IMR-90 (cell line): ENCODE data around the gene HTATSF1. TPM values are rescaled to one million over a fixed set of nuclear protein-coding genes. Genes with fewer than 3 reads are reported as not detected.
A peak's percentile ranks its signal among the peaks of the same experiment; 100 is the strongest.

ENCODE experiments used
- ATAC-seq: fragments of 200-7000 bp; cut with Tn5 transposase; 2 replicates; pipeline ENCODE4 v1.9.1; 2020; ENCODE audit warnings: low read depth, mild to moderate bottlenecking, moderate library complexity
- BruUV-seq: library from RNA; stranded (reverse); fragments of 400-500 nt; replicated peaks from 2 replicates; lab custom pipeline; 2021; lab: Mats Ljungman, UMichigan
- CTCF ChIA-PET: fragments of 300-600 bp; formaldehyde crosslinking; extraction: SDS; loops from one replicate; lab custom pipeline; 2021; ENCODE audit warnings: antibody characterized with exemption; lab: Yijun Ruan, JAX
- POLR2A ChIA-PET: fragments of 300-600 bp; sonication (Branson Sonifier 250); formaldehyde crosslinking; loops from one replicate; lab custom pipeline; 2022; ENCODE audit warnings: antibody characterized with exemption; ENCODE audit not compliant: unreplicated experiment; lab: Charles Lee
- DNase-seq: peaks from one replicate; pipeline ENCODE4 v3.0.0; 2013
- H2AFZ ChIP-seq: replicated peaks from 2 replicates; pipeline ENCODE3; 2013; ENCODE audit warnings: low read length, mild to moderate bottlenecking; ENCODE audit not compliant: poor library complexity
- H2AK5ac ChIP-seq: 2 replicates; pipeline ENCODE4 v1.6.1; 2013; ENCODE audit warnings: low read depth, low read length, inconsistent platforms
- H2AK9ac ChIP-seq: replicated peaks from 2 replicates; pipeline ENCODE3; 2013; ENCODE audit warnings: mild to moderate bottlenecking, low read depth, low read length, moderate library complexity; ENCODE audit not compliant: poor library complexity
- H2BK120ac ChIP-seq: 2 replicates; pipeline ENCODE4 v1.6.1; 2013; ENCODE audit warnings: low read depth, low read length, inconsistent platforms
- H2BK15ac ChIP-seq: 3 replicates; pipeline ENCODE4 v1.6.1; 2013; ENCODE audit warnings: low read depth, low read length, inconsistent platforms
- H2BK20ac ChIP-seq: 2 replicates; pipeline ENCODE4 v1.6.1; 2013; ENCODE audit warnings: low read depth, mild to moderate bottlenecking, inconsistent platforms, low read length, moderate library complexity
- H2BK5ac ChIP-seq: 2 replicates; pipeline ENCODE4 v1.6.1; 2013; ENCODE audit warnings: mild to moderate bottlenecking, low read depth, low read length, inconsistent platforms; ENCODE audit not compliant: poor library complexity, severe bottlenecking
- H3K14ac ChIP-seq: replicated peaks from 2 replicates; pipeline ENCODE4 v1.6.1; 2013; ENCODE audit warnings: low read depth, low read length, inconsistent platforms
- H3K18ac ChIP-seq: 2 replicates; pipeline ENCODE4 v1.6.1; 2013; ENCODE audit warnings: low read depth, low read length, control low read depth
- H3K23ac ChIP-seq: 2 replicates; pipeline ENCODE4 v1.6.1; 2013; ENCODE audit warnings: low read depth, low read length, inconsistent platforms
- H3K27ac ChIP-seq: 2 replicates; pipeline ENCODE4 v1.5.1; 2013; ENCODE audit warnings: mild to moderate bottlenecking, control low read depth, low read length; ENCODE audit not compliant: insufficient read depth
- H3K27me3 ChIP-seq: 2 replicates; pipeline ENCODE4 v1.6.1; 2013; ENCODE audit warnings: low read length; ENCODE audit not compliant: control insufficient read depth, insufficient read depth
- H3K36me3 ChIP-seq: 2 replicates; pipeline ENCODE4 v1.6.1; 2013; ENCODE audit warnings: low read length, mixed read lengths; ENCODE audit not compliant: control insufficient read depth, insufficient read depth
- H3K4ac ChIP-seq: 2 replicates; pipeline ENCODE4 v1.6.1; 2013; ENCODE audit warnings: low read depth, low read length, inconsistent platforms
- H3K4me1 ChIP-seq: 2 replicates; pipeline ENCODE4 v1.6.1; 2013; ENCODE audit warnings: low read length, mixed read lengths; ENCODE audit not compliant: control insufficient read depth, insufficient read depth
- H3K4me2 ChIP-seq: 2 replicates; pipeline ENCODE4 v1.6.1; 2013; ENCODE audit warnings: low read depth, mild to moderate bottlenecking, control low read depth, low read length, moderate library complexity
- H3K4me3 ChIP-seq: 2 replicates; pipeline ENCODE4 v1.5.1; 2013; ENCODE audit warnings: low read depth, mild to moderate bottlenecking, control low read depth, low read length, moderate library complexity; ENCODE audit not compliant: insufficient read depth
- H3K56ac ChIP-seq: 2 replicates; pipeline ENCODE4 v1.6.1; 2013; ENCODE audit warnings: low read length, inconsistent platforms; ENCODE audit not compliant: insufficient read depth; ENCODE audit errors: extremely low read depth
- H3K79me1 ChIP-seq, 2 experiments: 2 replicates each; pipeline ENCODE4 v1.6.1; 2013; ENCODE audit warnings: low read length in 2 of 2, inconsistent platforms in 1 of 2, low read depth in 1 of 2
- H3K9ac ChIP-seq: 2 replicates; pipeline ENCODE4 v1.6.1; 2013; ENCODE audit warnings: low read depth, low read length, control low read depth
- H3K9me1 ChIP-seq: 2 replicates; pipeline ENCODE4 v1.6.1; 2013; ENCODE audit warnings: low read length, inconsistent platforms; ENCODE audit not compliant: insufficient read depth
- H3K9me3 ChIP-seq: 2 replicates; pipeline ENCODE4 v1.6.1; 2013; ENCODE audit warnings: low read length; ENCODE audit not compliant: control insufficient read depth, insufficient read depth
- H4K20me1 ChIP-seq: 2 replicates; pipeline ENCODE4 v1.6.1; 2013; ENCODE audit warnings: low read length, inconsistent platforms; ENCODE audit not compliant: insufficient read depth
- H4K5ac ChIP-seq: 2 replicates; pipeline ENCODE4 v1.6.1; 2013; ENCODE audit warnings: mild to moderate bottlenecking, low read depth, low read length, control low read depth
- H4K8ac ChIP-seq, 2 experiments: 2 replicates each; pipeline ENCODE4 v1.6.1; 2013; ENCODE audit warnings: low read depth in 2 of 2, low read length in 2 of 2, control low read depth in 1 of 2, inconsistent platforms in 1 of 2
- H4K91ac ChIP-seq: 2 replicates; pipeline ENCODE4 v1.6.1; 2013; ENCODE audit warnings: low read depth, low read length, inconsistent platforms; ENCODE audit not compliant: insufficient read depth
- BHLHE40 ChIP-seq: fragments of 150-350 bp; IDR thresholded peaks from 2 replicates; pipeline ENCODE4 v1.6.1; 2016; ENCODE audit warnings: mild to moderate bottlenecking, low read depth, low read length
- NFE2L2 ChIP-seq: fragments of 150-350 bp; IDR thresholded peaks from 2 replicates; pipeline ENCODE4 v1.6.1; 2016; ENCODE audit warnings: low read depth, mild to moderate bottlenecking, low read length
- WGBS, 2 experiments: methylation state at CpG; one replicate each; pipeline versions ENCODE4 v1.1.5 to v1.1.7; 2013; ENCODE audit warnings: missing lambda C conversion rate in 2 of 2; ENCODE audit not compliant: insufficient read length in 1 of 2; ENCODE audit errors: extremely low coverage in 2 of 2; 5-methylcytosine and 5-hydroxymethylcytosine counted together
- dilution Hi-C: fragments of 300-500 bp; cut with HindIII; formaldehyde crosslinking; loops from one replicate; pipeline ENCODE4 v1.14.3; 2018; ENCODE audit warnings: low sequenced_read_pairs; ENCODE audit not compliant: unreplicated experiment
- in situ Hi-C: fragments of 300-500 bp; cut with MboI; formaldehyde crosslinking; loops from 3 replicates; pipeline ENCODE4 v1.14.3; 2019; ENCODE audit warnings: low sequenced_read_pairs, inconsistent platforms, mixed read lengths
- intact Hi-C: fragments of 100-400 bp; cut with micrococcal nuclease; formaldehyde crosslinking; loops from 2 replicates; pipeline ENCODE4 v1.10.0; 2022
- polyA plus RNA-seq, 3 experiments: library from polyadenylated mRNA; depleted of rRNA; stranded (reverse); fragments of >200 nt; gene quantifications; 2 replicates each; pipeline ENCODE4 v1.2.3, GENCODE V29; 2012; ENCODE audit warnings: low replicate concordance in 1 of 3
- total RNA-seq: library from RNA; depleted of rRNA; stranded (reverse); fragments of >200 nt; gene quantifications from 2 replicates; pipeline ENCODE4 v1.2.3, GENCODE V29; 2012

Gene HTATSF1
- total and polyA plus RNA-seq, 2 of the 4 experiments (the other 2 are of a cell fraction), result 6.8 to 19.0 TPM

GRCh38 chrX:136450050-136450830 is 47.2 kb upstream of the HTATSF1 start:
- WGBS, 2 experiments, result 61% methylated on average over 3 of the region's 8 CpGs; no CpG with 5 or more reads in 1 of the 2 experiments
- Histone ChIP-seq H3K36me3 (no peaks in the 10 kb centered on the region), H4K20me1 (no peaks in the 10 kb centered on the region), H3K4me3 (no peak overlapping the region), H2AFZ (no peak overlapping the region), H2BK5ac (no peak overlapping the region), H4K5ac (no peak overlapping the region), H3K23ac (no peak overlapping the region), H2AK5ac (no peak overlapping the region), H2BK20ac (no peak overlapping the region), H2BK15ac (no peak overlapping the region), H3K27me3 (no peaks in the 10 kb centered on the region), H4K91ac (no peak overlapping the region), H3K9ac (no peak overlapping the region), H3K4me2 (peak overlapping the region; percentile 22; the same call in 1 of the 2 replicates), H4K8ac (no peak overlapping the region), H3K14ac (no peak overlapping the region), H3K4me1 (no peaks in the 10 kb centered on the region), H3K79me1 (no peaks in the 10 kb centered on the region), H3K4ac (no peak overlapping the region), H3K9me3 (no peaks in the 10 kb centered on the region), H3K18ac (no peak overlapping the region), H3K9me1 (no peaks in the 10 kb centered on the region), H3K56ac (no peak overlapping the region), H2BK120ac (no peak overlapping the region), H3K27ac (no peak overlapping the region), H2AK9ac (no peak overlapping the region)
- in situ Hi-C loops (no loop called here), intact Hi-C loops (no loop called here), dilution Hi-C loops (no loop called here)
- POLR2A ChIA-PET, result no interaction called here
- ATAC-seq (peak; percentile 60), DNase-seq (peak; percentile 23)
- TF ChIP-seq NFE2L2, result peak; percentile 81
- no peak for TF ChIP-seq BHLHE40
- CTCF ChIA-PET, result no interaction called here
- BruUV-seq, result no TSS peak
